LoVo (cell line): ENCODE results near the gene DNER.
"Not testable (repeated sequence)": the region's sequence is repeated elsewhere in the genome, so short reads cannot be mapped to it uniquely, and the experiment has no call there.

Experiments
- DNase-seq: peaks from one replicate; pipeline ENCODE4 v3.0.0-alpha.2; 2016; ENCODE audit warnings: low spot score

DNER gene

GRCh38 chr2:229387866-229388265, 326.5 kb downstream of the DNER start:
- no peak for DNase-seq

- no peak for DNase-seq
Measured at GRCh38 chr2:229380101-229380625, 334.2 kb downstream of the DNER start.

GRCh38 chr2:229378386-229378785, 336.0 kb downstream of the DNER start:
- DNase-seq: no peak

GRCh38 chr2:229376866-229377265, 337.5 kb downstream of the DNER start:
- no peak for DNase-seq

GRCh38 chr2:229375251-229375650, 339.1 kb downstream of the DNER start:
- DNase-seq: no peak

GRCh38 chr2:229373311-229373710, 341.0 kb downstream of the DNER start:
- not testable (repeated sequence) for DNase-seq

GRCh38 chr2:229372207-229372606, 342.1 kb downstream of the DNER start:
- no peak for DNase-seq

GRCh38 chr2:229371086-229371485, 343.3 kb downstream of the DNER start:
- DNase-seq: no peak

GRCh38 chr2:229370509-229370908, 343.8 kb downstream of the DNER start:
- DNase-seq: no peak

GRCh38 chr2:229363185-229363814, 351.1 kb downstream of the DNER start:
- no peak for DNase-seq

- DNase-seq: no peak
Measured at GRCh38 chr2:229350883-229351282, 363.5 kb downstream of the DNER start.

GRCh38 chr2:229350117-229350805, 364.1 kb downstream of the DNER start:
- DNase-seq: no peak

GRCh38 chr2:229348128-229348527, 366.2 kb downstream of the DNER start:
- DNase-seq: no peak

GRCh38 chr2:229346816-229347540, 367.4 kb downstream of the DNER start:
- DNase-seq: no peak

GRCh38 chr2:229344955-229345354, 369.4 kb downstream of the DNER start:
- DNase-seq: no peak

GRCh38 chr2:229344151-229344551, 370.2 kb downstream of the DNER start:
- no peak for DNase-seq

GRCh38 chr2:229343661-229344060, 370.7 kb downstream of the DNER start:
- no peak for DNase-seq

- DNase-seq: peak; percentile 21
Measured at GRCh38 chr2:229342376-229342775, 372.0 kb downstream of the DNER start.

GRCh38 chr2:229340086-229340760, 374.1 kb downstream of the DNER start:
- no peak for DNase-seq

- DNase-seq: no peak
Measured at GRCh38 chr2:229339618-229340017, 374.7 kb downstream of the DNER start.

GRCh38 chr2:229339171-229339570, 375.2 kb downstream of the DNER start:
- not testable (repeated sequence) for DNase-seq

- no peak for DNase-seq
Measured at GRCh38 chr2:229335877-229336346, 378.4 kb downstream of the DNER start.
